A673 (cell line): ENCODE data around the gene NUTM2D.
"Not testable (repeated sequence)": the region's sequence is repeated elsewhere in the genome, so short reads cannot be mapped to it uniquely, and the experiment has no call there.

Experiments
- CTCF ChIP-seq: fragments of 300-800, 200-600 bp; sonication (generic); conservative IDR thresholded peaks from 2 replicates; pipeline ENCODE4 v1.5.1; 2017; ENCODE audit warnings: low read depth, mild to moderate bottlenecking, antibody characterized with exemption, low read length, moderate library complexity, mixed read lengths
- EZH2 ChIP-seq: fragments of 200-600 bp; sonication (generic); IDR thresholded peaks from 2 replicates; pipeline ENCODE4 v1.6.1; 2017; ENCODE audit warnings: borderline replicate concordance, low read depth, mild to moderate bottlenecking, mixed read lengths, antibody characterized with exemption, low read length; ENCODE audit not compliant: poor library complexity, severe bottlenecking

GRCh38 chr10:87341546-87342142 is 15.9 kb upstream of the NUTM2D start:
- TF ChIP-seq CTCF, EZH2: not testable (repeated sequence)
